CD4-positive, alpha-beta T cell treated with Interferon gamma for 1 hour (primary cell): Measurements from ENCODE around the gene FAM124B.

Source experiments
- DNase-seq: peaks from one replicate; pipeline ENCODE4 v3.0.0-alpha.2; 2020

Gene FAM124B

DNA sequence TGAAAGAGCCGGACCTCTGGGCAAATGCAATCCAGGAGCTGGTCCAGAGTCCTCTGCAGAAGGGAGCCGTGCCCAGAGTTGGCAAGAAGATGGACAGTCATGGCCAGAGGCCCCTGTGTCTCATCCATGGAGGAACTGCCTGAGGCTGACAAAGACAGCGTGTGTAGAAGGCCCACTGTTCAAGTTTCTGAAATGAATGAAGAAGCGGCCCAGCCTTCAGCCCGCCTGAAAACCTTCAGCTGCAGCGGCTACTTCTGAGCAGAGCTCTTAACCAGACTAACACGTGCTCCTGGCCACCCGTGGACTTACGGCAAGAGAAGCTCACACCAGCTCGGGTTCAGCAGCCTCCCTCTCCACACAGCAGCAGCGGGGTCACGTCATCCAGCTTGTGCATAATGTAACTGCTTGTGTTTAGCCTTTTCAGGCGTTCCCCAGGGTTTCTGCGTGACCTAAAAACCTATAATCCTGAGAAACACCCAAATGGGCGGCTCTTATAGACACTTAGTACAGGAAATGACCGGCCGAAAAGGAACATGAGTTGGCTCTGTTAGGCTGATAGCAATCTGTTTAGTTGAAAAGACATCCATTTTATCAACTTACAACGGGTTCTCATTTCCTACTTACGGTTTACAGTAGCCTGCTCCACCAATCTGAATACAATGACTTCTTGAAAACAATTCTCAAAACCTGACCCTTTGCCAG is at the start of gene FAM124B:
TSS of gene FAM124B (minus strand) at position 467 of the 702 bp plus-strand sequence. CDS start at position 128, 339 bp downstream.
- peak; percentile 54 for DNase-seq

- no peak for DNase-seq
Measured at GRCh38 chr2:224449212-224450147, 47.6 kb upstream of the FAM124B start.

DNA sequence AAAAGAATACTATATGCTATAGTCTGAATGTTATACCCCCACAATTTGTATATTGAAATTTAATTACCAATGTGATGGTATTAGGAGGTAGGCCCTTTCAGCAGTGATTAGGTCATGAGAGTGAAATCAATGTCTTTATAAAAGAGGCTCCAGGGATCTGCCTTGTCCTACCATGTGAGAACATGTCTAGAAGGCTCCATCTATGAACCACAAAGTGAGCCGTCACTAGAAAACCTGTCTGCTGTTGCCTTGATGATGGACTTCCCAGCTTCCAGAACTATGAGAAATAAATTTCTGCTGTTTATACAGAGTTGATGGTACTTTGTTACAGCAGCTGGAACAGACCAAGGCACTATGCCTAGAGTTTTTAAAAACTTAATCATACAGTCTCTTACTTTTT is 46.3 kb upstream of the FAM124B start:
- no peak for DNase-seq

DNA sequence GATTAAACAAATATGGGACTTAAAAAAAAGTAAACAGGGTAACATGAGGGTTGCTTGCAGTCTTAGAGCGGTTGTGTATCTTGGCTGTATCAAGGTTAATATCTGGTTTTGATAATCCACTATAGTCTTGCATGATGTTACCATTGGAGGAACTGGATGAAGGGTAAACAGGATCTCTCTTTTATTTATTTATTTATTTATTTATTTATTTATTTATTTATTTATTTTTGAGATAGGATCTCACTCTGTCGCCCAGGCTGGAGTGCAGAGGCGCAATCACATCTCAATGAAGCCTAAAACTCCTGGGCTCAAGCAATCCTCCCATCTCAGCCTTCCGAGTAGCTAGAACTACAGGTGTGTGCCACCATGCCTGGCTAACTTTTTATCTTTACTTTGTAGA is 42.9 kb upstream of the FAM124B start:
- no peak for DNase-seq

GRCh38 chr2:224444021-224444420 is 42.1 kb upstream of the FAM124B start:
- DNase-seq: no peak

GRCh38 chr2:224442071-224442967 is 40.4 kb upstream of the FAM124B start:
- no peak for DNase-seq

DNA sequence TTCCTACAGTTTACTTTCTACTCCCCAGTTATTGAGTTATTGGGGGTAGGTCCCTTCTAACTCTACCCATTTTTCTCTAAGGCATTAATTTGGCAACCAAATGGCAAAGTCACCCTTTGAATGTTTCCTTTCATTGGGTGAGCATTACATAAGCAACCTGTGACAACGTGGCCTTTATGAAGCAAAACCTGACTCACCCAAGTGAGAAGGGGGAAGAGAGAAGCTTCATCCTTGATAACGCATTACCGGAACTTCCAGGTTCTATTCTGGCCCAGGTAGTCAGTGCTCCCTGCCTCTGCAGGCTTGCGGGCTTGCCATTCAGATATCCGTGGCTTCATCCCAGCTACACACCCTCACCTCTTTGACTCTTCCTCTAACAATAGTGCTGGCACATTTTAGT is 39.1 kb upstream of the FAM124B start:
- DNase-seq: no peak

- DNase-seq: no peak
Measured at GRCh38 chr2:224438726-224439125, 36.8 kb upstream of the FAM124B start.

DNA sequence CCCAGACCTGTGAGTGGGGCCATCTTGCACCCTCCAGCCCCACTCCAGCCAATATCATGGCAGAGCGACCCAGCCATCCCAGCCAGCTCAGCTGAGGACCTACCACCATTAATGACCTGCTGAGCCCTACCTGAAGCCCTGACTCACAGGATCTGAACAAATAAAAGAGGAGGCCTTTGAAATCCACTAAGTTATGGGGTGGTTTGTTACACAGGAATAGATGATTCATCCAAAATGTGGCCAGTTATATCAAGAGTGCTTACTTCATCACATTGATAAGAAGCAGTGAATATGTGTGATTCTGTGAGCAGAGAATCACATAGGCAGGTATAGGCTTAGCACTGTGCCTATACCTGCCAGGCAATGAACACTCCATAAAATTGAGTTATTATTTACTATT is 34.7 kb upstream of the FAM124B start:
- no peak for DNase-seq

DNA sequence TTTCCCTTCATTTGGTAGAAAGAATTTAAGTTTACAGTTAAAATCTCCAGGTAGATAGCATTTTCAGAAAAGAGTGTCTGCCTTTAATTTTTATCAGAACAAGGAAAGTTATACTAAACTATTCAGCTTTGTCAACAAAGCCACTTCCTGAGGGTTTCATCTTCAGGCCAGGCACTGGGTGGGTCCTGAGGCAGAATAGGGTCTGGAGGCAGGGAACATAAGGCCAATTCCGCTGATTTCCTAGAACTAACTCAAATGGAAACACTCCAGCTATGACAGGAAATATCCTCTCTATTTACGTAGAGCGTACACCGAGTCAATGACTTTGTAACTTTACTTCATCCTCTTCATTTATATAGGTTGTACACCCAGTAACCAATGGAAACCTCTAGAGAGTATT is 32.7 kb upstream of the FAM124B start:
- no peak for DNase-seq

DNA sequence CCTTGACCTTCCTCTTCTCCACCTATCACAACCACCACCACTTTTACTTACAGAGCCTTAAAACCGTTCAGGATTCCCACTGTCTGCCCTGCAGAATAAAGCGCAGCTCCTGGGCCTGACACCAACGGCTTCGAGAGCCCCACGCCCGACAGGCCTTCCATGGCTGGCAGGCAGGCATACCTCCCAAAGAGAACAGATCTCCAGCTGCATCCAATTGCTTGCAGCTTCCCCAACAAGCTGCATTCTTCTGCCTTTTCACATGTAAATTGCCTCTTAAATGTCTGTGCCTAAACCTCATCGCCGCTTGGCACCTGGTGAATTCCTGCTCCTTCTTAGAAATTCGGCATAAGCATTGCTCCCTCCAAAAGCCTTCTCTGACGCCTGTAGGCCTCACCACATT is 31.5 kb upstream of the FAM124B start:
- no peak for DNase-seq

DNA sequence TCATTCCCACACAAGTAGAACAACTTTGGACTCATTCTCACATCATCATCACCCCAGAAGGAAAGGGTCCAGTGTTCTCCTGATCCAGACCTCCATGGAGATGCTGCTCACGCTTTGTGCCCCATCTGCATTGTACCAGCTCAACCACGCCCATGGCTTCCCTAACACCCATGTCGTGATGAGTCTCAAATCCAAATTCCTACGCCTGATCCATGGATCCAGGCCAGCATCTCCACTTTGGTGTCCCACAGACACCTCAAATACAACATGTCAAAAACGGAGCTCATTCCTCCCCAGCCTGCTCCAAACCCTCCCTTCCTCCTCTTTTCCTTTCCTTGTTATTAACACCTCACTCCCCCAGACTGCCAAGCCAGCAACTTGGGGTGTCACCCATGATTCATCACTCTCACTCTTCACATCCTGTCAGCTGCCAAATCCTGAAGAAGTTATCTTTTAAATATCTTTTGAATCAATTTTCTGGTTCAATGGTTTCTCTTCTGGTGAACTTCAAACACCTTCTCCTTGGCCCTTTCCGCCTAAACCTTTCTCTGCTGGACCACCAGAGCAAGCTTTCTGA is 30.2 kb upstream of the FAM124B start:
- no peak for DNase-seq

DNA sequence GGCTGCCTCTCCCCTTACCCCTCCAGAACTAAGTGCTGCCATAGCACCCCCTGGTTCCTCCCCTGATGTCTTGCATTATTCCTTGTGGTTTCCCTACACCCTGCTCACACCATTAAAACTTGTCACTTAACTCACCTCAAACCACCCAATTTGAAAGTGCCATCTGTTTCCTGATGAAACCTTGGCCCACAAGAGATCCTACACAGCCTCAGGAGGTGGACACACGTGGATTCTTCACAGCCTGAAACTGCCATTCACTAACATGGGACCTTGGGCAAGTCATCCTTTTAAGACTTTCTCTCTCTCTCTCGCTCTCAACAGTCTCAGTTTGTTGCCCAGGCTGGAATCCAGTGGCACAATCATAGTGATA is 27.5 kb upstream of the FAM124B start:
- no peak for DNase-seq

- DNase-seq: no peak
Measured at GRCh38 chr2:224428787-224429440, 27.0 kb upstream of the FAM124B start.

GRCh38 chr2:224427471-224427870 is 25.6 kb upstream of the FAM124B start:
- no peak for DNase-seq

DNA sequence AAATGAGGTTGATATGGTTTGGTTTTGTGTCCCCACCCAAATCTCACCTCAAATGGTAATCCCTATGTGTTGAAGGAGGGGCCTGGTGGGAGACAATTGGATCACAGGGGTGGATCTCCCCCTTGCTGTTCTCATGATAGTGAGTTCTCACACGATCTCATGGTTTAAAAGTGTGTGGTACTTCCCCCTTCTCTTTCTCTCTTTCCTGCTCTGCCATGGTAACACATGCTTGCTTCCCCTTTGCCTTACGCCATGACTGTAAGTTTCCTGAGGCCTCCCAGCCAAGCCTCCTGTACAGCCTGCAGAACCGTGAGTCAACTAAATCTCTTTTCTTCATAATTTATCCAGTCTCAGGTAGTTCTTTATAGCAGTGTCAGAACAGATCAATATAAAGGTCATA is 24.7 kb upstream of the FAM124B start:
- DNase-seq: no peak

DNA sequence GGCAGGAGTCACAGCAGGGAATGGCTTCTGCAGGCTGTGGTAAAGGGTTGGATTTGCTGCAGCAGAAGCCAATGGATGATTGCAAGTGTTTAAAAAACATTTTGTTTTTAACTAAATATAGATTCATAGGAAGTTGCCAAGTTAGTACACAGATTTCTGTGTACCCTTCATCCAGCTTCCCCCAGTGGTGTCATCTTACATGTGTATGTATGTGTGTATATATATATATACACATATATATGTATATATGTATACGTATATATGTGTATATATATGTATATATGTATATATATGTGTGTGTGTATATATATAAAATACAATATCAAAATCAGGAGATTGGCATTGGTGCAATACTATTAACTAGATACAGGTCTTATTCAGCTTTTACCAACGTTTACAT is 19.2 kb upstream of the FAM124B start:
- no peak for DNase-seq

- DNase-seq: no peak
Measured at GRCh38 chr2:224417947-224418346, 16.0 kb upstream of the FAM124B start.

GRCh38 chr2:224417361-224417729 is 15.4 kb upstream of the FAM124B start:
- no peak for DNase-seq

DNA sequence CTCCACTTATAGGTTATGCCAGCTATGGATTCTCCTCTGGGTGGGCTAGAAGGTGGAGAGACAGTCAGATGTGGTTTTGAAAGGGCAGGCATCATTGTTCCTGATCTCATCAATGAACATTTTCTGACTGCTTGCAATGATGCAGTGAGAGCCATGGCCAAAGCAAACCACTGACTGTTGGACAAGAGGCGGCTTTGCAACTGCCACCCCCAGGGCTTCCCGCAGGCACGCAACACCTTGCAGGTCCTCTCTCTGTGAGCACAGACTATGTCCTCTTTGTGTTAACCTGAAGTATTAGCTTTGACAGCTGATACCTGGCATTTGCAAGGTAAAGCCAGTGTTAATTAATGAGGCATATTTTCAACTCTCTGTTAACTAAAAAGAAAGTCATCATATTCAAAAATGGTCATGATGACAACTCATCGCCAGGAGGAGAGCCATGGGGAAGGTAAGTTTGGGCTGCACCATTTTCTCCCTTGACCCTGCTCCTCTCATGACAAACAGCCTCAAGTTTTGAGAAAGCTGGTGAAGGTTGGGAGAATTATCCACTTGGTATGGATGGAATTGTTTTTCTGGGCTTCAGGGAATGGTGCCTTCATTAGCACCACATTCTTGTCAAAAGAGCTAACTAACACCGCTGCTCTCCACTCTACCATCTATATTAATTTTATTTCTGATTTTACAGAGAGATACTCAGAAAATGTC is 14.9 kb upstream of the FAM124B start:
- DNase-seq: no peak

- DNase-seq: no peak
Measured at GRCh38 chr2:224413381-224413780, 11.5 kb upstream of the FAM124B start.
